Suppressor macrophage (primary cell): ENCODE data around the gene ADARB2.

Source experiments
- DNase-seq, 4 experiments: peaks; one replicate each; pipeline ENCODE4 v3.0.0-alpha.2; 2020 to 2022

The ADARB2 gene

GRCh38 chr10:1300218-1300617 is 437.1 kb downstream of the ADARB2 start:
- no peak for DNase-seq

- no peak for DNase-seq
Measured at GRCh38 chr10:1299041-1299726, 438.1 kb downstream of the ADARB2 start.

- DNase-seq, result no peak
Measured at GRCh38 chr10:1297566-1298301, 439.6 kb downstream of the ADARB2 start.

GRCh38 chr10:1295756-1296480 is 441.4 kb downstream of the ADARB2 start:
- DNase-seq, result no peak

GRCh38 chr10:1294748-1295147 is 442.6 kb downstream of the ADARB2 start:
- DNase-seq, result no peak

- DNase-seq, result no peak
Measured at GRCh38 chr10:1293636-1294435, 443.5 kb downstream of the ADARB2 start.

GRCh38 chr10:1293157-1293556 is 444.2 kb downstream of the ADARB2 start:
- no peak for DNase-seq

- DNase-seq, result no peak
Measured at GRCh38 chr10:1292611-1293031, 444.7 kb downstream of the ADARB2 start.

- DNase-seq, result no peak
Measured at GRCh38 chr10:1291178-1292090, 445.9 kb downstream of the ADARB2 start.

- DNase-seq, result no peak
Measured at GRCh38 chr10:1290071-1290471, 447.3 kb downstream of the ADARB2 start.

GRCh38 chr10:1289591-1289990 is 447.7 kb downstream of the ADARB2 start:
- no peak for DNase-seq

GRCh38 chr10:1287971-1288401 is 449.3 kb downstream of the ADARB2 start:
- peak; percentile 54 to 79 (median 66) for DNase-seq

GRCh38 chr10:1287487-1287886 is 449.8 kb downstream of the ADARB2 start:
- DNase-seq, result peak; percentile 6 to 54 (median 26)

- DNase-seq, result no peak
Measured at GRCh38 chr10:1284076-1284475, 453.2 kb downstream of the ADARB2 start.

GRCh38 chr10:1281405-1281782 is 455.9 kb downstream of the ADARB2 start:
- DNase-seq, result no peak

- DNase-seq, result no peak
Measured at GRCh38 chr10:1280466-1281404, 456.6 kb downstream of the ADARB2 start.

- no peak for DNase-seq
Measured at GRCh38 chr10:1278306-1278705, 459.0 kb downstream of the ADARB2 start.

- no peak for DNase-seq
Measured at GRCh38 chr10:1274701-1275544, 462.4 kb downstream of the ADARB2 start.

GRCh38 chr10:1274111-1274661 is 463.1 kb downstream of the ADARB2 start:
- DNase-seq, result no peak
